A673 (cell line): ENCODE results near the gene ARHGAP5. TPM values are rescaled to one million over a fixed set of nuclear protein-coding genes. Genes with fewer than 3 reads are reported as not detected.

Source experiments
- BruUV-seq: library from RNA; stranded (reverse); fragments of 400-500 nt; replicated peaks from 2 replicates; lab custom pipeline; 2021; lab: Mats Ljungman, UMichigan
- CTCF ChIA-PET: fragments of 300-600 bp; sonication (Branson Sonifier 250); formaldehyde crosslinking; loops from one replicate; lab custom pipeline; 2022; ENCODE audit warnings: antibody characterized with exemption; lab: Charles Lee
- POLR2A ChIA-PET: fragments of 300-600 bp; sonication (Branson Sonifier 250); formaldehyde crosslinking; loops from one replicate; lab custom pipeline; 2022; ENCODE audit warnings: antibody characterized with exemption; ENCODE audit not compliant: low non-redundant PET; lab: Charles Lee
- DNase-seq: peaks from one replicate; pipeline ENCODE4 v3.0.0-alpha.2; 2015; ENCODE audit warnings: low spot score
- H3K27ac ChIP-seq: fragments of 200-600 bp; sonication (generic); 2 replicates; pipeline ENCODE4 v1.5.1; 2016; ENCODE audit warnings: mixed run types, low read depth, mild to moderate bottlenecking, mixed read lengths, antibody characterized with exemption, low read length; ENCODE audit not compliant: poor library complexity, severe bottlenecking
- H3K27me3 ChIP-seq: fragments of 200-600 bp; sonication (generic); replicated peaks from 2 replicates; pipeline ENCODE4 v1.6.1; 2017; ENCODE audit warnings: mixed run types, low read depth, mild to moderate bottlenecking, mixed read lengths, antibody characterized with exemption, low read length; ENCODE audit not compliant: insufficient read depth, poor library complexity
- H3K36me3 ChIP-seq: fragments of 200-600 bp; sonication (generic); 2 replicates; pipeline ENCODE4 v1.6.1; 2016; ENCODE audit warnings: mixed run types, mild to moderate bottlenecking, mixed read lengths, antibody characterized with exemption, low read length; ENCODE audit not compliant: insufficient read depth, poor library complexity, severe bottlenecking
- H3K4me1 ChIP-seq: fragments of 200-600 bp; sonication (generic); 2 replicates; pipeline ENCODE4 v1.6.1; 2017; ENCODE audit warnings: mixed run types, mild to moderate bottlenecking, mixed read lengths, antibody characterized with exemption, low read length; ENCODE audit not compliant: insufficient read depth, poor library complexity, severe bottlenecking
- H3K4me3 ChIP-seq: fragments of 200-600 bp; sonication (generic); 2 replicates; pipeline ENCODE4 v1.5.1; 2016; ENCODE audit warnings: low read depth, mixed run types, mild to moderate bottlenecking, mixed read lengths, low read length; ENCODE audit not compliant: poor library complexity, severe bottlenecking
- H3K9me3 ChIP-seq: fragments of 200-600 bp; sonication (generic); 2 replicates; pipeline ENCODE4 v1.6.1; 2016; ENCODE audit warnings: mixed run types, low read depth, mild to moderate bottlenecking, mixed read lengths, antibody characterized with exemption, low read length; ENCODE audit not compliant: poor library complexity, severe bottlenecking
- EZH2 ChIP-seq: fragments of 200-600 bp; sonication (generic); IDR thresholded peaks from 2 replicates; pipeline ENCODE4 v1.6.1; 2017; ENCODE audit warnings: borderline replicate concordance, low read depth, mild to moderate bottlenecking, mixed read lengths, antibody characterized with exemption, low read length; ENCODE audit not compliant: poor library complexity, severe bottlenecking
- intact Hi-C: fragments of 100-400 bp; cut with micrococcal nuclease; formaldehyde crosslinking; loops from one replicate; pipeline ENCODE4 v1.10.0; 2022; ENCODE audit not compliant: unreplicated experiment
- total RNA-seq: library from RNA; stranded (reverse); gene quantifications from 2 replicates; pipeline ENCODE4 v1.2.3, GENCODE V29; 2021
- TF ChIP-seq, protein P1 (sequence below): fragments of 300-800, 200-600 bp; sonication (generic); conservative IDR thresholded peaks from 2 replicates; pipeline ENCODE4 v1.5.1; 2017; ENCODE audit warnings: low read depth, mild to moderate bottlenecking, antibody characterized with exemption, low read length, moderate library complexity, mixed read lengths

Gene ARHGAP5
- total RNA-seq, 1 experiment from 2014 or later: 51.3 TPM

- H3K4me3 ChIP-seq: no peak overlapping the region
- no peak overlapping the region for H3K27ac ChIP-seq
- H3K9me3 ChIP-seq: peaks cover 15% of the 10 kb centered on the region
- CTCF ChIA-PET: no interaction called here
- no peak for TF ChIP-seq EZH2
- TF ChIP-seq, protein P1, sequence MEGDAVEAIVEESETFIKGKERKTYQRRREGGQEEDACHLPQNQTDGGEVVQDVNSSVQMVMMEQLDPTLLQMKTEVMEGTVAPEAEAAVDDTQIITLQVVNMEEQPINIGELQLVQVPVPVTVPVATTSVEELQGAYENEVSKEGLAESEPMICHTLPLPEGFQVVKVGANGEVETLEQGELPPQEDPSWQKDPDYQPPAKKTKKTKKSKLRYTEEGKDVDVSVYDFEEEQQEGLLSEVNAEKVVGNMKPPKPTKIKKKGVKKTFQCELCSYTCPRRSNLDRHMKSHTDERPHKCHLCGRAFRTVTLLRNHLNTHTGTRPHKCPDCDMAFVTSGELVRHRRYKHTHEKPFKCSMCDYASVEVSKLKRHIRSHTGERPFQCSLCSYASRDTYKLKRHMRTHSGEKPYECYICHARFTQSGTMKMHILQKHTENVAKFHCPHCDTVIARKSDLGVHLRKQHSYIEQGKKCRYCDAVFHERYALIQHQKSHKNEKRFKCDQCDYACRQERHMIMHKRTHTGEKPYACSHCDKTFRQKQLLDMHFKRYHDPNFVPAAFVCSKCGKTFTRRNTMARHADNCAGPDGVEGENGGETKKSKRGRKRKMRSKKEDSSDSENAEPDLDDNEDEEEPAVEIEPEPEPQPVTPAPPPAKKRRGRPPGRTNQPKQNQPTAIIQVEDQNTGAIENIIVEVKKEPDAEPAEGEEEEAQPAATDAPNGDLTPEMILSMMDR: no peak
- no peak for DNase-seq
- POLR2A ChIA-PET: no interaction called here
- intact Hi-C loops: loop anchor here (5.0 kb wide), 1 partner anchor 65 kb away; the partner anchor contains the start of gene ARHGAP5
- H3K4me1 ChIP-seq: no peaks in the 10 kb centered on the region
- H3K36me3 ChIP-seq: peaks cover 2% of the 10 kb centered on the region
- no peaks in the 10 kb centered on the region for H3K27me3 ChIP-seq
- BruUV-seq: no TSS peak
These were observed 65.2 kb downstream of the ARHGAP5 start for GRCh38 chr14:32142341-32142740.

DNA sequence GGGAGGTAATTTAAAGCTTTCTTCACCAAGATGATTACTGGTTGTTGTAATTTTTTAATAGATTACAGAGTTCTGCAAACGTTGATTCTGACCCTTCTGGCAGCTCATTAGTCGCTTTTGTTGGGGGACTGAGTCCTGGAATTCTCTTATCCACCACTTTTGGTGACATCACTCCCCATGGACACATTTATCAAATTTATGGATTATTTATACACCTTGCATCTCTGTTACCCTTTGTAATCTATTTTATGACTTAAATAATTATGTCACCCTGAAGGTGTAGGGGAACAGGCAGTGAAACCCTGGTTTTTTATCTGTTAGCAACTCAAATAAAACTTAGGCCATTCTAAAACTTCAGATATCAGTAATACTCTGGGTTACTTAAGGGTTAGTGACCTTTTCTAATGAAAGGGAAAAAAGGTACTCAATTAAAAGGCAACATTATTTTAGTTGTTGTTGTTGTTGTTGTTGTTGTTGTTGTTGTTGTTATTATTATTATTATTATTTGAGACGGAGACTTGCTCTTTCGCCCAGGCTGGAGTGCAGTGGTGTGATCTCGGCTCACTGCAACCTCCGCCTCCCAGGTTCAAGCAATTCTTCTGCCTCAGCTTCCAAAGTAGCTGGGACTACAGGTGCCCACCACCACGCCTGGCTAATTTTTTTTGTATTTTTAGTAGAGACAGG lies 65.8 kb downstream of the ARHGAP5 start:
- POLR2A ChIA-PET: no interaction called here
- Histone ChIP-seq H3K4me3 (no peak overlapping the region), H3K27ac (no peak overlapping the region), H3K9me3 (peaks cover 9% of the 10 kb centered on the region), H3K36me3 (no peaks in the 10 kb centered on the region), H3K4me1 (no peaks in the 10 kb centered on the region), H3K27me3 (no peaks in the 10 kb centered on the region)
- no TSS peak for BruUV-seq
- TF ChIP-seq EZH2: no peak
- intact Hi-C loops: loop anchor here (5.0 kb wide), 1 partner anchor 66 kb away; the partner anchor contains the start of gene ARHGAP5
- CTCF ChIA-PET: no interaction called here
- no peak for DNase-seq

DNA sequence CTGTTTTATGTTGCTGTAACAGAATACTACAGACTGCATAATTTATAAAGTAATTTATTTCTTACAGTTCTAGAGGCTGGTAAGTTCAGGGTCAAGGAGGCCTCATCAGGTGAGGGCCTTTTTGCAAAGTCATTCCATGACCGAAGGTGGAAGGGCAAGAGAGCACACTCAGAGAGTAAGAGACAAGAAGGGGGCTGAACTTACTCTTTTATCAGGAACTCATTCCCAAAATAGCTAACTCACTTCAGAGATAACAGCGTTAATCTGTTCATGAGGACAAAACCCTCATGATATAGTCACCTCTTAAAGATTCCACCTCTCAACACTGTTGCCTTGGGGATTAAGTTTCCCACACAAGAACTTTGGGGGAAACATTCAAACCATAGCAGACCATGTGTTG lies 73.3 kb downstream of the ARHGAP5 start:
- intact Hi-C loops: no loop called here
- Histone ChIP-seq H3K4me3 (no peak overlapping the region), H3K27me3 (no peaks in the 10 kb centered on the region), H3K27ac (no peak overlapping the region), H3K9me3 (no peaks in the 10 kb centered on the region), H3K36me3 (no peaks in the 10 kb centered on the region), H3K4me1 (no peaks in the 10 kb centered on the region)
- DNase-seq: no peak
- BruUV-seq: no TSS peak
- ChIA-PET POLR2A (no interaction called here), CTCF (no interaction called here)
- no peak for TF ChIP-seq EZH2
- TF ChIP-seq, protein P1: no peak

DNA sequence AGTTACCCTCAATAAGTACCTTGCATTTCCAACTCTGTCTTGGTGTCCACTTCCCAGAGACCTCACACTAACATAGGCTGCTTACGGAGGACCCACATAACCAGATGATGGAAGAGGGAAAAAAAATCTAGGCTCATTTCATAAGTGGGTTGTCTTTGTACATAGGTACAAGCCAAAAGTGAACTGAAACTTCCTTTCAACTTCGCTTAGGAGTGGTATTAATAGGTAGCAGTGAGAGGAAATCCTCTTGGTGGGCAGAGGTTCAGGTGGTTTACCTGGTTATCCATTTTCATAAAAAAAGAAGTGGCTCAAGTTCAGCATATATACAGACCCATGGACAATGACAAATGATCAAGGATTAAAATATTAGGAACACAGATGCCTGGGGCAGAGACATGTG lies 88.9 kb downstream of the ARHGAP5 start:
- Histone ChIP-seq H3K4me3 (no peak overlapping the region), H3K27ac (no peak overlapping the region), H3K4me1 (no peaks in the 10 kb centered on the region), H3K9me3 (no peaks in the 10 kb centered on the region), H3K36me3 (no peaks in the 10 kb centered on the region), H3K27me3 (no peaks in the 10 kb centered on the region)
- ChIA-PET CTCF (no interaction called here), POLR2A (no interaction called here)
- intact Hi-C loops: no loop called here
- no peak for DNase-seq
- no peak for TF ChIP-seq EZH2
- TF ChIP-seq, protein P1: no peak
- BruUV-seq: no TSS peak
